Panc1 (cell line): Measurements from ENCODE around the gene PLEKHD1. TPM values are rescaled to one million over a fixed set of nuclear protein-coding genes. Genes with fewer than 3 reads are reported as not detected.
A peak's percentile ranks its signal among the peaks of the same experiment; 100 is the strongest.

Source experiments
- ATAC-seq: fragments of 200-7000 bp; cut with Tn5 transposase; 2 replicates; pipeline ENCODE4 v1.9.1; 2020; ENCODE audit warnings: mild to moderate bottlenecking, moderate library complexity
- BruUV-seq: library from RNA; stranded (reverse); fragments of 400-500 nt; replicated peaks from 2 replicates; lab custom pipeline; 2021; lab: Mats Ljungman, UMichigan
- CTCF ChIA-PET: fragments of 300-600 bp; sonication (Branson Sonifier 250); formaldehyde crosslinking; loops from one replicate; lab custom pipeline; 2022; ENCODE audit warnings: antibody characterized with exemption; lab: Charles Lee
- POLR2A ChIA-PET: fragments of 300-600 bp; sonication (Branson Sonifier 250); formaldehyde crosslinking; loops from one replicate; lab custom pipeline; 2022; ENCODE audit warnings: antibody characterized with exemption; lab: Charles Lee
- DNase-seq: peaks from one replicate; pipeline ENCODE4 v3.0.0-alpha.2; 2010; ENCODE audit warnings: low read depth, low spot score
- H3K27ac ChIP-seq: 2 replicates; pipeline ENCODE4 v1.5.1; 2011; ENCODE audit warnings: mild to moderate bottlenecking, low read length, inconsistent platforms
- H3K27me3 ChIP-seq: fragments of 200-500 bp; sonication (Bioruptor generic); 2 replicates; pipeline ENCODE4 v1.6.0; 2014; ENCODE audit warnings: low read length, inconsistent platforms; ENCODE audit not compliant: control insufficient read depth, insufficient read depth
- H3K36me3 ChIP-seq: fragments of 200-500 bp; sonication (Bioruptor generic); 2 replicates; pipeline ENCODE4 v1.5.1; 2014; ENCODE audit warnings: inconsistent platforms, mild to moderate bottlenecking, low read length, moderate library complexity; ENCODE audit not compliant: control insufficient read depth, insufficient read depth
- H3K4me1 ChIP-seq: 2 replicates; pipeline ENCODE4 v1.5.1; 2011; ENCODE audit warnings: inconsistent platforms, mild to moderate bottlenecking, low read length, moderate library complexity; ENCODE audit not compliant: control insufficient read depth, insufficient read depth
- H3K4me3 ChIP-seq, 2 experiments: 2 replicates each; pipeline ENCODE4 v1.5.1; 2011 to 2012; ENCODE audit warnings: low read depth in 2 of 2, low read length in 2 of 2, mild to moderate bottlenecking in 2 of 2, inconsistent platforms in 1 of 2, moderate library complexity in 1 of 2
- H3K9me3 ChIP-seq: fragments of 200-500 bp; sonication (Bioruptor generic); 2 replicates; pipeline ENCODE4 v1.5.1; 2014; ENCODE audit warnings: low read depth, mild to moderate bottlenecking, inconsistent platforms, low read length, moderate library complexity; ENCODE audit not compliant: control insufficient read depth, insufficient read depth
- POLR2AphosphoS5 ChIP-seq: IDR thresholded peaks from 2 replicates; pipeline ENCODE4 v1.6.1; 2012; ENCODE audit warnings: mild to moderate bottlenecking, low read depth, low read length, moderate library complexity
- SIN3A ChIP-seq: IDR thresholded peaks from 2 replicates; pipeline ENCODE4 v1.6.1; 2012; ENCODE audit warnings: low read depth, mild to moderate bottlenecking, low read length, moderate library complexity, borderline replicate concordance; ENCODE audit not compliant: insufficient read depth
- TCF7L2 ChIP-seq: IDR thresholded peaks from 2 replicates; pipeline ENCODE4 v1.6.1; 2011; ENCODE audit warnings: mild to moderate bottlenecking, low read depth, low read length, inconsistent platforms
- in situ Hi-C: cut with HindIII; loops from 2 replicates; pipeline ENCODE4 v1.10.0; 2016; ENCODE audit warnings: low sequenced_read_pairs, low pct_unique_long_range_greater_than_20kb
- intact Hi-C: fragments of 100-400 bp; cut with micrococcal nuclease; formaldehyde crosslinking; loops from one replicate; pipeline ENCODE4 v1.10.0; 2022; ENCODE audit not compliant: unreplicated experiment
- total RNA-seq: library from RNA; stranded (reverse); gene quantifications from one replicate; pipeline ENCODE4 v1.2.1, GENCODE V29; 2021; ENCODE audit not compliant: unreplicated experiment
- TF ChIP-seq, protein P1 (sequence below), 2 experiments: IDR thresholded peaks; 2 replicates each; pipeline ENCODE4 v1.6.1; 2011 to 2012; ENCODE audit warnings: low read depth in 2 of 2, control low read depth in 1 of 2, low read length in 1 of 2, mild to moderate bottlenecking in 1 of 2, moderate library complexity in 1 of 2; ENCODE audit not compliant: insufficient read depth in 1 of 2
- TF ChIP-seq, protein P2 (sequence below): fragments of 450-650 bp; IDR thresholded peaks from 2 replicates; pipeline ENCODE4 v1.5.1; 2017; ENCODE audit warnings: mild to moderate bottlenecking

PLEKHD1 gene
- total RNA-seq, 1 experiment from 2014 or later: 0.08 TPM

DNA sequence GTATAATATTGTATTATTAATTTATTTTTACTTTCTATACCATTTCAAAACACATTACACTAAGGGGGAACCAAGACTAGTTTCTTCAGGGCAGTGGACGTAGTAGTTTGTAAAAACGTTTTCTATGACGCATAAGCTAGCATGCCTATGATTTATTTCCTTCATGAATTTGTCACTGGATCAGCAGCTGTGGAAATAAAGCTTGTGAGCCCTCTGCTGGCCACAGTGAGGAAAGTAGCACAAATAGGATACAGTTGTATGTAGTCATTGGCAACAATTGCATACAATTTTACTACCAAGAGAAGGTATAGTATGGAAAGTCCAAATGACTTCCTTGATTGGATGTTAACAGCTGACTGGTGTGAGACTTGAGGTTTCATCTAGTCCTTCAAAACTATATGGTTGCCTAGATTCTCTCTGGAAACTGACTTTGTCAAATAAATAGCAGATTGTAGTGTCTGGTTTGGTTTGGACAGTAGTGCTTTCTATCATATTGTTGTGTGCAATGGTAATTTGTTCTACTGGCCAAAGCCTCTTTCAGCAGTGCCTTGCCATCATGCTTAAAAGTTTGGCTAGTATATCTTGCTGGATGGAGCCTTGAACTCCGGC lies 24.3 kb upstream of the PLEKHD1 start:
- H3K27me3 ChIP-seq: no peaks in the 10 kb centered on the region
- H3K4me3 ChIP-seq: no peak overlapping the region
- ATAC-seq: peak; percentile 88
- BruUV-seq: no TSS peak
- no peaks in the 10 kb centered on the region for H3K9me3 ChIP-seq
- ChIA-PET CTCF (interaction anchor here (0.6 to 0.8 kb wide), 2 partner anchors 68 to 93 kb away, joined by 3 to 4 read pairs; no protein-coding TSS in a partner anchor), POLR2A (interaction anchor here (0.7 kb wide), 1 partner anchor 218 kb away, joined by 4 read pairs; no protein-coding TSS in a partner anchor)
- TF ChIP-seq, protein P1, sequence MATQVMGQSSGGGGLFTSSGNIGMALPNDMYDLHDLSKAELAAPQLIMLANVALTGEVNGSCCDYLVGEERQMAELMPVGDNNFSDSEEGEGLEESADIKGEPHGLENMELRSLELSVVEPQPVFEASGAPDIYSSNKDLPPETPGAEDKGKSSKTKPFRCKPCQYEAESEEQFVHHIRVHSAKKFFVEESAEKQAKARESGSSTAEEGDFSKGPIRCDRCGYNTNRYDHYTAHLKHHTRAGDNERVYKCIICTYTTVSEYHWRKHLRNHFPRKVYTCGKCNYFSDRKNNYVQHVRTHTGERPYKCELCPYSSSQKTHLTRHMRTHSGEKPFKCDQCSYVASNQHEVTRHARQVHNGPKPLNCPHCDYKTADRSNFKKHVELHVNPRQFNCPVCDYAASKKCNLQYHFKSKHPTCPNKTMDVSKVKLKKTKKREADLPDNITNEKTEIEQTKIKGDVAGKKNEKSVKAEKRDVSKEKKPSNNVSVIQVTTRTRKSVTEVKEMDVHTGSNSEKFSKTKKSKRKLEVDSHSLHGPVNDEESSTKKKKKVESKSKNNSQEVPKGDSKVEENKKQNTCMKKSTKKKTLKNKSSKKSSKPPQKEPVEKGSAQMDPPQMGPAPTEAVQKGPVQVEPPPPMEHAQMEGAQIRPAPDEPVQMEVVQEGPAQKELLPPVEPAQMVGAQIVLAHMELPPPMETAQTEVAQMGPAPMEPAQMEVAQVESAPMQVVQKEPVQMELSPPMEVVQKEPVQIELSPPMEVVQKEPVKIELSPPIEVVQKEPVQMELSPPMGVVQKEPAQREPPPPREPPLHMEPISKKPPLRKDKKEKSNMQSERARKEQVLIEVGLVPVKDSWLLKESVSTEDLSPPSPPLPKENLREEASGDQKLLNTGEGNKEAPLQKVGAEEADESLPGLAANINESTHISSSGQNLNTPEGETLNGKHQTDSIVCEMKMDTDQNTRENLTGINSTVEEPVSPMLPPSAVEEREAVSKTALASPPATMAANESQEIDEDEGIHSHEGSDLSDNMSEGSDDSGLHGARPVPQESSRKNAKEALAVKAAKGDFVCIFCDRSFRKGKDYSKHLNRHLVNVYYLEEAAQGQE (IDR thresholded peaks at IDR 0.05; ENCODE audit: insufficient read depth in 1 of 2, low read depth in 2 of 2, low read length in 1 of 2): no peak
- TF ChIP-seq, protein P2, sequence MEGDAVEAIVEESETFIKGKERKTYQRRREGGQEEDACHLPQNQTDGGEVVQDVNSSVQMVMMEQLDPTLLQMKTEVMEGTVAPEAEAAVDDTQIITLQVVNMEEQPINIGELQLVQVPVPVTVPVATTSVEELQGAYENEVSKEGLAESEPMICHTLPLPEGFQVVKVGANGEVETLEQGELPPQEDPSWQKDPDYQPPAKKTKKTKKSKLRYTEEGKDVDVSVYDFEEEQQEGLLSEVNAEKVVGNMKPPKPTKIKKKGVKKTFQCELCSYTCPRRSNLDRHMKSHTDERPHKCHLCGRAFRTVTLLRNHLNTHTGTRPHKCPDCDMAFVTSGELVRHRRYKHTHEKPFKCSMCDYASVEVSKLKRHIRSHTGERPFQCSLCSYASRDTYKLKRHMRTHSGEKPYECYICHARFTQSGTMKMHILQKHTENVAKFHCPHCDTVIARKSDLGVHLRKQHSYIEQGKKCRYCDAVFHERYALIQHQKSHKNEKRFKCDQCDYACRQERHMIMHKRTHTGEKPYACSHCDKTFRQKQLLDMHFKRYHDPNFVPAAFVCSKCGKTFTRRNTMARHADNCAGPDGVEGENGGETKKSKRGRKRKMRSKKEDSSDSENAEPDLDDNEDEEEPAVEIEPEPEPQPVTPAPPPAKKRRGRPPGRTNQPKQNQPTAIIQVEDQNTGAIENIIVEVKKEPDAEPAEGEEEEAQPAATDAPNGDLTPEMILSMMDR: peak; percentile 72; the same call in 1 of the 2 replicates
- in situ Hi-C loops: no loop called here
- intact Hi-C loops: loop anchor here (1.0 kb wide), 1 partner anchor 218 kb away; no protein-coding TSS in a partner anchor
- no peaks in the 10 kb centered on the region for H3K4me1 ChIP-seq
- peaks cover 3% of the 10 kb centered on the region; the same call in 1 of the 2 replicates for H3K36me3 ChIP-seq
- DNase-seq: peak; percentile 71
- no peak overlapping the region for H3K27ac ChIP-seq

- ATAC-seq (no peak), DNase-seq (no peak)
- ChIA-PET CTCF (no interaction called here), POLR2A (no interaction called here)
- no peaks in the 10 kb centered on the region for H3K27me3 ChIP-seq
- in situ Hi-C loops: no loop called here
- H3K9me3 ChIP-seq: no peaks in the 10 kb centered on the region
- BruUV-seq: no TSS peak
- no peak overlapping the region for H3K27ac ChIP-seq
- H3K4me1 ChIP-seq: no peaks in the 10 kb centered on the region
- no peak overlapping the region for H3K4me3 ChIP-seq
- H3K36me3 ChIP-seq: no peaks in the 10 kb centered on the region; the same call in 1 of the 2 replicates
- TF ChIP-seq SIN3A (no peak), POLR2AphosphoS5 (no peak), TCF7L2 (no peak)
- TF ChIP-seq, protein P1 (IDR thresholded peaks at IDR 0.05; ENCODE audit: insufficient read depth in 1 of 2, low read depth in 2 of 2, low read length in 1 of 2): no peak
- TF ChIP-seq, protein P2: no peak
- intact Hi-C loops: no loop called here
Observed at GRCh38 chr14:69464379-69464778, 20.1 kb upstream of the PLEKHD1 start.
